HK-2 (cell line): ENCODE results near the gene TNRC18.

Experiments
- DNase-seq: peaks from one replicate; pipeline ENCODE4 v3.0.0-alpha.2; 2018; ENCODE audit not compliant: unreplicated experiment

Gene TNRC18

DNA sequence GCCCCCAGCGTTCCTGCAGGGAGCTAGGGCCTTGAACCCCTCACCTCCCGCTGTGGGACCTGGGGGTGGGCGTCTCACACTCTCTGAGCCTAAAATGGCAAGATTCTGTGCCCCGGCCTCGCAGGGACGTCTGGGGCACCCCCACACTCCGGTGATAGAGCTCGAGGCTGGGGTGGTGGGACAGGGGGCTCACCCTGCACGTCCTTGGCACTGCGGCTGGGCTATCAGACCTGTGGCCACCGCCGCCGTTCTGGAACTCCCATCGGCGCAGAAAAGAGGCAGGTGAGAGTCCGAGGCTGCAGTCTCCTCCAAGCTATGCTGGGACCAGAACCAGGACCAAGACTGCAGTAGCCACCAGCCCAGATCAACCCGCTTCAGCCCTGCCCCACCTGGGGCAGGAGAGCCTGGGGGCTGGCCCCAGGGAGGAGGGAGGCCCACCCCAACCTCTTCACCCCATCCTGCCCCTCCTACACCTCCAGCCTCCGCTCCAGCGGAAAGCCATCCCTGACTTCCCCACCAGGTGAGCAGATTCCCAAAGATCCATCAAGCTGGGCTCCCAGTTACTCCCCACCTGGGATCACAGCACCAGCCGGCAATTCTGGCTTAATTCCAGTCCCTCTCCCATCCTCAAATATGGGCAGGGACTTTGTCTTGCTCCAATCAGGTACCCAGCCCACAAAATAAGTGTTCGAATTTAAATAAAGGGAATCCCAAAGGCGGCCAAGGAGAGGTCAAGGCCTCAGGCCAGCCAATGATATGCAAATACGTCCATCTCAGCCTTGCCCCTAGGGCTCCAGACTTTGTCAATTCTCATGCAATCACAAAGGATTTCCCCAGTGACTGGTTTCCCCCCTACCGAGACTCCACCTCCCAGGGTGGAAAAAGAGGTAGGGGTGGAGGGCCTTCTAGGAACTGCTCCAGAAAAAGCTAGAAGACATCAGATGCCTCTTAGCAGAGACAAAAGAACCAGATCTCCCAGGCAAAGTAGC, 16.4 kb downstream of the TNRC18 start:
- no peak for DNase-seq

DNA sequence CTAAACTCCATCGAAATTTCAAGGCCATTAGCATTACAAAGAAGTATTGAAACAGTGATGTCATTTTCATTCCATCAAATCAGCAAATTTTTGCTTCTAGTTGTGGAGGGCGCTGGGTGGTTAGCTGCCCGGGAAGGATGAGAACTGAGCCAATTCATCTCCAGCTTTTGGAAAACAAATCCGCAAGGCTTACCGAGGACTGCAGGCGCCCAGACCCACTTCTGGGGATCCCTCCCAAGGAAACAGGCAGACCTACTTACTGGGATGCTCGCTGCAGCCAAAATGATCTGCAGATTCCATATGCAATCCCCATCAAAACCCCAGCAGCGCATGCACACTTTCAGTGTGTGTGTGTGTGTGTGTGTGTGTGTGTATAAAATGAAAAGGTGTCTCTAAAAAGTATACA, 19.2 kb downstream of the TNRC18 start:
- no peak for DNase-seq

DNA sequence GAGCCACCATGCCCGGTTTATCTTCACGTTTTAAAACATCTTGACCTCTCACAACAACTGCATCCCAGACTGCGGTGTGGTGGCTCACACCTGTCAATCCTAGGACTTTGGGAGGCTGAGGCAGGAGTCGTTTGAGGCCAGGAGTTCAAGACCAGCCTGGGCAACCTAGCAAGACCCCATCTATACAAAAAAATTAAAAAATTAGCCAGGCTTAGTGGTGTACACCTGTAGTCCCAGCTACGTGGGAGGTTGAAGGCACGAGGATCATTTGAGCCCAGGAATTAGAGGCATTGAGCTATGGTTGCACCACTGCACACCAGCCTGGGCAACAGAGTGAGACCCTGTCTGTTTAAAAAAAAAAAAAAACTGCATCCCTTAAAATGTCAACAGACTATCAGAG, 20.2 kb downstream of the TNRC18 start:
- DNase-seq: no peak

DNA sequence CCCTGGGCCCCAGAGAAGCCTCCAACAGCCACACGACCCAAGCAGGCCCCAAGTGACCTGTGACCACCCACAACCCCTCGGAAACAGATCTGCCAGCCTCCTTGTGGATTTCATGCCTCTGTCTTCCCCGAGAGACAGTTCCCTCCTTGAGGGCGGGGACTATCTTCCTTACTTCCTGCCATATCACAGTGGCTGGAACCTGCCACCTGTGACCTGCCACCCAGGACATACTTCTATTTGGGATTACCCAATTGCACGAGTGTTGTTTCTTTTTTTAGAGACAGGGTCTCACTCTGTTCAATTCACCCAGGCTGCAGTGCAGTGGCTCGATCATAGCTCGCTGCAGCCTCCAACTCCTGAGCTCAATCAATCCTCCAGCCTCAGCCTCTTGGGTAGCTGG, 25.9 kb downstream of the TNRC18 start:
- no peak for DNase-seq

DNA sequence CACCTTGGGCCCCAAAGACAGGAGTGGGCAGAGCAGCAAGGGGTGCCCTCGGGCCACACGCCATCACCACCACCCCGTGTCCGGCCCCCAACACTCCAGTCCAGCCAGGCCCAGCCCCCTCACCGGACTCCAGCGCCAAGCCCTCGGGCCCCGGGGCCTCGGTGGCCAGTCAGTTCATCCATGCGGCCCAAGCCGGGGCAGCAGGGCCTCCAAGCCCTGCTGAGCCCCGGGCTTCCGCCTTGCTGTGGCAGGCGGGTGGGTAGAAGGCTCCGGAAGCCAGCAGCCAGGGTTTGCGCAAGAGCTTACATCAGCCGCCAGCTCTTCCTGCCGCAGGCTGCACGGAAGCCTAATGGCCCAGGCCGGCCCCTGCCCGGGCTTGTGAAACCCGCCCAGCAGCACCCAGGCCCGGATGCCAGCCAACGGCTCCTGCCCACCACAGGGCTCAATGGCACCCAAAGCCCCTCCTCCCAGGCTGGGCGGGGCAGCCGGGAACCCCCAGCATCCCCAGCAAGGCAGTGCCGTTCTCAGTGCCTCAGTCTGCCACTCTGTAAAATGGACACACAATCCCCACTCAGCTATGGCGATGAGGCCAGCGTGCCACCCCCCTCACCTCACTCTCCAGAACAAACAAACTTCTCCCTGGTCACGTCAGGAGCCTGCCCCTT, 26.5 kb downstream of the TNRC18 start:
- DNase-seq: no peak

DNA sequence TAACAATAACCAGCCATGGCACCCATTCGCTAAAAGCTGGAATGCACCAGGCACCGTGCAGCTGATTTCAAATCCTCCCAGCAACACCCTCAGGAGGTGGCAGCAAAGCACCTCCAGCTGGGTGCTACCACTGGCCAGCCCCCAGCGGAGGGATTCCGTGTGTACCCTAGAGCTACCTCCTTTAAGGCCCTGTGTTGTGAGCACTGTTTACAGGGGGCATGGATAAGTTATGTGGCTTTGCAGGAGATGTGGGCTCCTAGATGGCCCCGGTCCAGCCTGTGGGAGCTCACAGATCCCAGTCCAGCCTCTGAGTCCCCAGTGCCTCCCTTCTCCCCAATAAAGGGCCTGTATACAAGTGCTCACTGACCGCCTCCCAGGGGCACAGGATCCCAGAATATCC, 27.1 kb downstream of the TNRC18 start:
- DNase-seq: no peak

DNA sequence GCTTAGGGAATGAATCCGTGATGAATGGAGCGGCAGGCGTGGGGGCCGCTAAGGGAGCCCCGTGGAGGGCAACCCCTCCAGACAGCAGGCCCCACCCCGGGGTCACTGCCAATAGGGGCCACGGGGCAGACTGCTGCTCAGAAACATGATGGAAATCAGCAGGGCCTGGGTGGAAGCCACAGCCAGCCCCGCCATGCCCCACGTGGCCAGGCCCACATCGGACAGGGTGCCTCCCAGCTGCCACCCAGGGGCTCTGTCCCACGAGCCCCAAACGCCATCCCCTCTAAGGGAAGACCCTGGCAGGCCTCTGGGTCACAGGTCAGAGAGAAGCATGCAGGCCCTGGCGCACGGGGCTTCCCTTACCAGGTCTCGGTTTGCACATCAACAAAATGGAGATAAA, 28.4 kb downstream of the TNRC18 start:
- DNase-seq: no peak

DNA sequence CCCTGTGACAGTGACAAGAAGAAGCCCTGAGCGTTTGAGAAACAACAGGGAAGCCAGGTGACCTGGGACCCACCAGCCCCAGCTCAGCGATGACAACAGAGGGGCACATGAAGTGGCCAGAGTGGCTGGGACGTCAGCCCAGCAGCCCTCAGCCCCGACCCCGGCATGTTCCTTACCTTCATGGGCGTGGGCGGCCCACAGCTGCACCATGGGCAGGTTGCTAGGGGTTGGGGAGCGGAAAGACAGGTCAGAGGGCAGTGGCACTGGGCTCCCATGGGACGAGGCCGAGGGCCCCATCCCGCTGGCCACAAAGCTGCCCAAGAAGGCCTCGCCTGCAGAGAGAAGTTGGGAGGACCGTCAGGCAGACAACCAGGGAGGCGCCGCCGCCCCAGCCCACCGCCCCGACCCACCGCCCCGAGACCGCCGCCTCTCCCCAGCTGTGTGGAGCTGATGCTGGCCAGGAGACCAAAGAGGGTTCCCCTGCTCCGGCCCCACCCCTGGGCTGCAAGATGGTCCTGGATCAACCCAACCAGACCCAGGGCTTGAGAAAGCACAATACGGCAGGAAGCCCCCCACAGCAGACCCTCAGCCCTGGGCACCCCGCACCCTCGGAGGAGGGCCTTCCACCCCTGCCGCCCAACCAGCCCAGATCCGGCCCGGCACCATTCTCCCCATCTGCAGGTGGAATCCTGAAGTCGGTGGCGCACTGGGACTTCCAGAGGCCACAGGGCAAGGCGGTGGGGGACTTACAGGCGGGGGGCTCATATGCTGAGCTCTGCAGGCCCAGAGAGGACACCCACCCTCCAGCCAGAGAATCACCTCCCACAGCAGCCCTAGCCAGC, 29.1 kb downstream of the TNRC18 start:
- DNase-seq: no peak

DNA sequence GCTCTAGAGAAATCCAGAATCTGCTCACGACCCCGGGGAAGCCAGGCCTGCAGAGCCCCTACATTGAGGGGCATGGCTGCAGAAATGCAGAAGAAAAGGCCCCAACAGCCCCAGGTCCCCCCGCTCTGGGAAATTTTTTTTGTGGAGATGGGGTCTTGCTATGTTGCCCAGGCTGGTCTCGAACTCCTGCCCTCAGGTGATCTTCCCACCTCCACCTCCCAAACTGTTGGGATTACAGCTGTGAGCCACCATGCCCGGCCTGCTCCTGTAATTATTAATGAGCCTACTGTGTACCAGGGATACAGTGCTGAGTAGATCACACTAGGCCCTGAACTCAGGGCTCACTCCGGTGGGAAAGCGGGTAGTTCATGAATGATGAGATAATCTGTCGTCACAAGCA, 29.9 kb downstream of the TNRC18 start:
- no peak for DNase-seq

DNA sequence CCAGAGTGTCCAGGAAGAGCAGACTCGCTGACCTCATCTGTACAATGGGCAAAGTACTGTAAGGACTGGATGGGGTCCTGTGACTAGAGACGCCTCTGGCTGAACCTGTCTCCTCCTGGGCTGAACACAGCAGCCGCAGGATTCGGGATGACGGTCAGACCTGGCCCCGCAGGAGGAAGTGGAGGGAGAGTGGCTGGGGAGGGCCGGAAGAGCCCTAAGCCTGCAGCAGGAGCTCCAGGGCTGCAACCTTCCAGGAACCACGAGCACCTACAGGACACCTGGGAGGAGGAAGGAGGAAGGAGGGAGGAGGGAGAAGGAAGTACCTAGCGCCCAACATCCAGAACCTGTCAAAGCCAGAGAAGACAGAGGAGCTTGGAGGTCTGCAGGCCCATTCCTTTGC, 30.3 kb downstream of the TNRC18 start:
- no peak for DNase-seq

DNA sequence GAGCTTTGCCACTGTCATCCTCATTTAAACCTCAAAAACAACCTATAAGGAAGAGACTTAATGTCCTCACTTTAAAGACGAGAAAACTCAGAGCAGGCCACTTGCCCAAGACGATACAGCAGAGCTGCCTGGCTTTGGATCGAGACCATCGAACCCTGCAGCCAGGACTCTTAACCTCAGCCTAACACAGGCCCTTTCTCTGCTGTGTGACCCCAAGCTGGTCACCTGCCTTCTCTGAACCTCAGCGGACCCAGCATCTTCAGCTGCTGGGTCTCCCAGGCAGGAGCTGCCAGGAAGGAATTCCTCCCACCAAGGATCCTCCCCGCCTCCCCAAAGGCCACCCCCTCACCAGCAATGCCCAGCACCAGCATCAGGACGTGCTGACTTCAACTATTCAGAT, 32.7 kb downstream of the TNRC18 start:
- no peak for DNase-seq

DNA sequence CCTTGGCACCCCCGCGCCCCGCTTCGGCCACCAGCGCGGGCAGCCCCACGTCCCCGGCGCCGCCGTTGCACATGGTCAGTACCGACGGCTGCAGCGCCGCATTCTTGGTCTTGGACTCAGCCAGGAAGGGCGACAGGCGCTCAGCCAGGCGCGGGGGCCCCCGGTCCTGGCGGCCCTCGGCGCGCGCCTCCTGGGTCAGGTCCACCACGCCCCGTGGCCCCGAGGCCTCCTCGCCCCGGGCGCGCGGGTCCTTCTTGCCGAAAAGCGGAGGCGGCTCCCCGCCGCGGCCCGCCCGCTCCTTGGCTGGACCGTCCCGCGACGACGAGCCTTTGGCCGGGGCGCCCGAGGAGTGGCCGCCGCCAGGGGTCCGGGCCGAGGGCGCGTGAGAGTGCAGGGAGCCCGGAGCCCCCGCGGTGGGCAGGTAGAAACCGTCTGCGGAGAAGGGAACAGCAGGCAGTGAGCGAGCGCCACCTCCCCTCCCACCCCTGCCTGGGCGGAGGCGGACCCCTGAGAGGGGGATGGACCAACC, 34.7 kb downstream of the TNRC18 start:
- no peak for DNase-seq

DNA sequence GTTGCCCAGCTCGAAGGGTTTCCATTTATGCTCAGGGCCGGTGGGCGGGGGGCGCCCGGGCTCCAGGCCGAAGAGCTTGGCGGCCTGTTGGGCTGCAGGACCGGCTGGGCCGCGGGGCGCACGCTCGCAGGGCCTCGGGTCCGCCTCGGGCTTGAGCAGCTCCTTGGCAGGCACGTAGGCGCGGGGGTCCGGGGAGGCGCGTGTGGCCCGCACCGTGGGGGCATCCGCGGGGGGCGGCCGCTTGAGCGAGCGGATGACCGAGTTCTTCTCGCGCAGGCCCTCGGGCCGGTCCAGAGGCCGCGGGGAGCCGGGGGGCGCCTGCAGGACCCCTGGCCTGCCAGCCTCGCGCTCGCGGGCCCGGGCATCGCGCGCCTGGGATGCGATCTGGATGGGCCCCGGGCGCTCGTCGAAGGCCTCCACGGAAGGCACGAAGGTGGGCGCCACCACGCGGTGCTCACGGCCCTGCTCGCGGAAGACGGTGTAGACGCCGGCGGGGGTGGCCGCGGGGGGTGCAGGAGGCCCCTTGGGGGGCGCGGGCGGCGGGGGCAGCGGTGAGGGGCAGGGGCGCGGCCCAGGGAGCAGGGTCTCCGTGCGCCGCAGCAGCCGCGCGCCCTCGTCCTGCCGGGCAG, 35.2 kb downstream of the TNRC18 start:
- no peak for DNase-seq

DNA sequence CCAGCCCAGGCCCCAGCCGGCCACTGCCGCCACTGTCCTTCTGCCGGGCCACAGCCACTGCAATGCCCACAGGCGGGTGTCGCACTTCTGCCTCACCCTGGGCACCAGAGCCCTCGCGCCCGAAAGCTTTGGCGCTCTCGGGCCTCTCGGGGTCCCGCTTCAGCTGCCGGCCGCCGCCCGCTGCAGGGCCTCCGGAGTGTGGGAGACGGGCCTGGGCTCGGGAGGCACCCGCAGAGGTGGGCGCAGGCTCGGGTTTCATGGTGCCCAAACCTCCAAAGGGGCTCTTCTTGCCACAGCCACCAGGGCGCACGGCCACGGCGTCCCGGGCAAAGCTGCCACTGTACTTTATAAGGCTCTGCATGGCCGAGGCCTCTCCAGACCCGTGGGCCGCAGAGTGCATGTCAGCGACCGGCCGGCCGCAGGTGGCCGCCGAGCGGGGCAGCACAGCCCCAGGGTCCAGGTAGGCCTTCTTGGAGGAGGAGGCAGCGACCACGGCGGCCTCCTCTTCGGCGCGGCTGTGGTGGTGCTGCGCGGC, 35.9 kb downstream of the TNRC18 start:
- DNase-seq: no peak

DNA sequence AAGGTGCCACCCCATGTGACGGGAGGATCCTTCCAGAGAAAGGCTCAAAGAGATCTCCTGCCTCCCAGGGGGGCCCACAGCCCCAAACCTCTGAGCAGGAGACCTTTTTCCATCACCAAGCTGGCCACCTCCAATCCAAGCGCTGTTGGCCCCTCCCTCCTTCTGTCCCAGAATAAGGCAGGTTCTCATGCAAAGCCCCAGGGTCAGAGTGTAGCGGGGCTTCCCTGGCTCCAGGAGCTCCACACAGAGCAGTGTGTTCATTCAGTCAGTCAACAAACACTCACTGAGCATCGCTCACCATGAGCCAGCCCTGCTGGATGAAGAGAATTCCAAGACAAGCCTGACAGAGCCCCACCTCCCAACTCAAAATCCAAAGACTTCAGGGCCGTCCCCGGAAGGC, 39.0 kb downstream of the TNRC18 start:
- no peak for DNase-seq

DNA sequence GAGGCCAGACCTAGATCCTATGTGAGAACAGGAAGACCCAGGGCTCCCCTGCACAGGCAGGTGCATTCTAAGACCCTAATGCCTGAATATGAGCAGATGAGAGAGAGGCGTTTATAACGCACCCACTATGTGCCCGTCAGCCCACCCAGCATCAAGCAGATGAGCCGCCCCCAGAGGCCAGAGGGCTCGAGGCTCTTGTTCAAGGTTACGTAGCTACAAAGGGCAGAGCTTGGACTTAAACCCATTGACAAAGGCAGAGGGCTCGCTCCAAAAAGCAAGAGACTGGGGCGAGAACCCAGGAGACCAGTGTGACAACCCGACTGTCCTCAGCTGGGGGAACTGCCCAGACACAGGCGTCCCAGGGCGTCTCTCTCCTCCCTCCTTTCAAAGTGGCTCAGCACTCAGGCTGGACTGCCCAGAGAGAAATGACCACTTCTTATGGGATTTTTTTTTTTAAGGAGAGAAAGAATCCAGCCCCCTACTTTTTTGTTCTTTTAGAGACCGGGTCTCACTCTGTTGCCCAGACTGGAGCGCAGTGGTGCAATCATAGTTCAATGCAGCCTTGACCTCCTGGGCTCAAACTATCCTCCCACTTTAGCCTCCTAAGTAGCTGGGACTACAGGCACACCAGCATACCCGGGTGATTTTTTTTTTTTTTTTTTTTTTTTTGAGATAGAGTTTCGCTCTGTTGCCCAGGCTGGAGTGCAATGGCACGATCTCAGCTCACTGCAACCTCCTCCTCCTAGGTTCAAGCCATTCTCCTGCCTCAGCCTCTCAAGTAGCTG, 40.1 kb downstream of the TNRC18 start:
- no peak for DNase-seq

DNA sequence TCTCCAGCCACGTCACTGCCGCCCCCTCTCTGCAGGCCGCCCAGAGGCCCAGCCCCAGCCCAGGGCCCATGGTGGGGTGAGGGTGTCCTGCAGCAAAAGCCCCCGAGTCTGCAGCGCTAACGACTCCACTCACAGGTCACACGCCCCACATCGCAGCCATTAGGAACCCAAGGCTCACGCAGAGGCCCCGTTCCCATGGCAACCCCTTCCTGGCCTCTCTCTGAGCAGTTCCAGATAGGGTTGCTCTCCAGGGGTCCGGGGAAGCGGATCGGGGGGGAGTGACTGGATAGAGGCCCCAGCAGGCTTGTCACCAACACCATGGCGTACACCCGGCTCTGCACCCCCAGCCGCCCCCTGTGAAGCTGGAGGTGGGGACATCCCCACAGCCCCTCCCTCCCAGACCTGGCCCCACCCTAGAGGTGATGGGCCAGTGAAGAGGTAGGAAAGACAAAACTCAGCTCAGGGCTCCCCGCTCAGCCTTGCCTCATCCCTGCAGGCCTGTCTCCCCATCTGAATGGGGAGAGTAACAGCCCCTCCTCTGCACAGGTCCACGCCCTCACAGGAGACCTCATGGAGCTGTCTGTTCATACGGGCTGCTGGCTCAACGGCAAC, 41.2 kb downstream of the TNRC18 start:
- no peak for DNase-seq

DNA sequence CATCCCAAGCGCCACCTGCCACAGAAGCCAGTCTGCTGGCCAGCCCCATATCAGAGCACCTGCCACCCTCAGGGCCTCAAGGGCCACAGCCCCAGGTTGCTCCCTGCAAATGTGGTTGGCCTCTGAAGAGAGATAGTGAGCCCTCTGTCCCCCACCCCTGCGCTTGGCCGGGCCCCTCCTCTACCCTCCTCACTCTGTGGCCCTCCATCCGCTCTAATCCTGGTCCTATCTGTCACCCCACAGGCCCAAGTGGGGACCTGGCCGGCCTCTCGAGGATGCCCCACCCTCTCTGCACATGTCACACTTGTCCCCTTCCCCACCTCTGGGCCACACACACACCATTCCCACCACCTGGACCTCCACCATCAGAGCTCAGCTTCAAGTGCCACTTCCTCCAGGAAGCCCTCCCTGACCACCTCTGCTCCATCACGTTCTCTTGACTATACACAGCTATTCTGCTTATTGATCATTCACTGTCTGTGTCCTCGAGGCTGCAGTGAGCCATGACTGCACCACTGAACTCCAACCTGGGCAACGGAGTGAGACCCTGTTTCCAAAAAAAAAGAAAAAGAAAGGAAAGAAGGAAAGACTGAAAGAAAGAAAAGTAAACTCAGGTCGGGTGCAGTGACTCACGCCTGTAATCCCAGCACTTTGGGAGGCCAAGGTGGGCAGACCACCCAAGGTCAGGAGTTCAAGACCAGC, 42.4 kb downstream of the TNRC18 start:
- no peak for DNase-seq

DNA sequence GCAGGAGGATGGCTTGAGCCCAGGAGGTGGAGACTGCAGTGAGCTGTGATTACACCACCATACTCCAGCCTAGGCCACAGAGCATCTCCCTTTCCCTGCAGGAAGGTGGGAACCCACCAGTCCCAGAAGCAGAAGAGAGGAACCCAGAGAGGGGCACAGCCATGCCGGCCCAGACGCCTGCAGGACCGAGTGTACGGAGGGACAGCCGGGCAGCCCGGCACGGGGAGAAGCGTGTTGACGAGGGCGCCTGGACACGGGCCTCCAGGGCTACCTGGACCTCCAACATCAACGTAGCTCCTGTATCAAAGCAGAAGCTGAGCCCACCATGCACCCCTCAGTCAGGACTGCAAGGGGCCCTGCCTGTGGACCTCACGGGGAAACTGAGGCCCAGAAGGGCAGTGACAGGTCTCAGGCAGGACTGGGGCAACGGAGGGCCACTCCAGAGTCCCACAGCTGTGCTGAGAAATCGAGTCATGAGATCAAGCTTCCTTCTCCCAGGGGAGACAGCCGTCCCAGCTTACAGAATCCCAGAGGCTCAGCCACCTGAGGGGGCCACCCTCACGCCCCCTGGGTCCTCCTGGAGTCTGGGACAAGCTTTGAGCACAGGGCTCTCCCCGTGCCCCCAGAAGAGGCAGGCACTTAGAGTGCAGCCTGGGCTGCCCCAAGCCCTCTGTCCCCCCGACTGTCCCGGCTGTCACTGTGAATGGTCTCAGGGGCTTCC, 43.1 kb downstream of the TNRC18 start:
- DNase-seq: no peak
